ENCODE measurements around the gene TBC1D8. TPM values are rescaled to one million over a fixed set of nuclear protein-coding genes. Genes with fewer than 3 reads are reported as not detected.

TBC1D8 gene
- total and polyA plus RNA-seq, 2 donors (not counting 1 experiment from before 2014, with no cell fraction given) = 1.7 to 15.7 TPM

GRCh38 chr2:101149241-101150192 lies 1.7 kb downstream of the TBC1D8 start:
- 94% methylated on average over 19 of the region's 21 CpGs for WGBS (ENCODE audit: insufficient coverage)
- Mint-ChIP-seq H3K27ac (no peak overlapping the region), H3K27me3 (peaks cover 39% of the 10 kb centered on the region), H3K4me3 (peak overlapping the region; percentile 78), H3K9me3 (ENCODE audit: insufficient read depth) (no peaks in the 10 kb centered on the region), H3K4me1 (peaks cover 27% of the 10 kb centered on the region)
- Histone ChIP-seq H2AFZ (ENCODE audit: insufficient read depth, low read depth, low read length, poor library complexity, severe bottlenecking) (no peak overlapping the region), H3K9me3 (ENCODE audit: control extremely low read depth in 1 of 3, control insufficient read depth in 2 of 3, insufficient read depth in 1 of 3, low read length in 2 of 3) (peaks cover 0 to 4% (median 0%) of the 10 kb centered on the region in 3 donors), H3K79me2 (ENCODE audit: control insufficient read depth, insufficient read depth, low read length) (no peaks in the 10 kb centered on the region), H3K27ac (ENCODE audit: low read length in 2 of 2) (no peak overlapping the region), H3K4me3 (ENCODE audit: control extremely low read depth in 1 of 5, extremely low read depth in 1 of 5, insufficient read depth in 1 of 5, low read depth in 2 of 5, low read length in 4 of 5) (peak overlapping the region in 2 of 5 experiments; percentile 42 to 66), H3K4me1 (ENCODE audit: control insufficient read depth in 2 of 2, insufficient read depth in 2 of 2, low read length in 2 of 2) (peaks cover 23 to 29% of the 10 kb centered on the region in 2 donors), H3K27me3 (replicated peaks in 1 of 4; ENCODE audit: control extremely low read depth in 1 of 4, control insufficient read depth in 3 of 4, insufficient read depth in 4 of 4, low read length in 3 of 4) (peaks cover 0 to 26% (median 20%) of the 10 kb centered on the region in 4 experiments), H4K20me1 (ENCODE audit: control insufficient read depth, insufficient read depth, low read length, poor library complexity, severe bottlenecking) (no peaks in the 10 kb centered on the region), H3K4me2 (replicated peaks; ENCODE audit: low read depth, low read length, poor library complexity, severe bottlenecking) (peak overlapping the region; percentile 97), H3K9ac (ENCODE audit: low read length) (peak overlapping the region; percentile 63), H3K36me3 (replicated peaks in 1 of 2; ENCODE audit: control extremely low read depth in 1 of 2, control insufficient read depth in 1 of 2, extremely low read depth in 1 of 2, insufficient read depth in 2 of 2, low read length in 1 of 2) (no peaks in the 10 kb centered on the region)
- ATAC-seq (ENCODE audit: low read depth) (no peak), DNase-seq (no peak)
- CTCF ChIA-PET = interaction anchor here (0.7 to 4.8 kb wide), 7 partner anchors 8 to 141 kb away, joined by 3 to 42 read pairs (median 4); no protein-coding TSS in a partner anchor
- POLR2A ChIA-PET = interaction anchor here (0.6 kb wide), 2 partner anchors 22 to 1338 kb away, joined by 3 to 6 read pairs; no protein-coding TSS in a partner anchor
- intact Hi-C loops (cut with micrococcal nuclease) = loop anchor here (2.0 to 10.0 kb wide), 4 partner anchors 55 to 565 kb away; partner anchors contain the start of genes CNOT11 and RNF149
- TF ChIP-seq, protein P1, sequence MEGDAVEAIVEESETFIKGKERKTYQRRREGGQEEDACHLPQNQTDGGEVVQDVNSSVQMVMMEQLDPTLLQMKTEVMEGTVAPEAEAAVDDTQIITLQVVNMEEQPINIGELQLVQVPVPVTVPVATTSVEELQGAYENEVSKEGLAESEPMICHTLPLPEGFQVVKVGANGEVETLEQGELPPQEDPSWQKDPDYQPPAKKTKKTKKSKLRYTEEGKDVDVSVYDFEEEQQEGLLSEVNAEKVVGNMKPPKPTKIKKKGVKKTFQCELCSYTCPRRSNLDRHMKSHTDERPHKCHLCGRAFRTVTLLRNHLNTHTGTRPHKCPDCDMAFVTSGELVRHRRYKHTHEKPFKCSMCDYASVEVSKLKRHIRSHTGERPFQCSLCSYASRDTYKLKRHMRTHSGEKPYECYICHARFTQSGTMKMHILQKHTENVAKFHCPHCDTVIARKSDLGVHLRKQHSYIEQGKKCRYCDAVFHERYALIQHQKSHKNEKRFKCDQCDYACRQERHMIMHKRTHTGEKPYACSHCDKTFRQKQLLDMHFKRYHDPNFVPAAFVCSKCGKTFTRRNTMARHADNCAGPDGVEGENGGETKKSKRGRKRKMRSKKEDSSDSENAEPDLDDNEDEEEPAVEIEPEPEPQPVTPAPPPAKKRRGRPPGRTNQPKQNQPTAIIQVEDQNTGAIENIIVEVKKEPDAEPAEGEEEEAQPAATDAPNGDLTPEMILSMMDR (IDR thresholded peaks at IDR 0.05) = no peak
- TF ChIP-seq EZH2 (IDR thresholded peaks at IDR 0.05; ENCODE audit: borderline replicate concordance, insufficient read depth, low read depth, low read length, poor library complexity, severe bottlenecking) = no peak

All from B cell (primary cell).